GM18870 (cell line): ENCODE data around the gene SERPINB1.
"Not testable (repeated sequence)": the region's sequence is repeated elsewhere in the genome, so short reads cannot be mapped to it uniquely, and the experiment has no call there.

Source experiments
- ATAC-seq: cut with Tn5 transposase; IDR thresholded peaks from one replicate; pipeline ENCODE4 v1.9.1; 2021; ENCODE audit warnings: moderate library complexity; ENCODE audit not compliant: unreplicated experiment

Gene SERPINB1

GRCh38 chr6:2819115-2819514, 22.5 kb downstream of the SERPINB1 start:
- ATAC-seq, result no peak

- ATAC-seq, result no peak
Observed at GRCh38 chr6:2818593-2818992, 23.1 kb downstream of the SERPINB1 start.

- no peak for ATAC-seq
Observed at GRCh38 chr6:2817903-2818443, 23.7 kb downstream of the SERPINB1 start.

- ATAC-seq, result no peak
Observed at GRCh38 chr6:2816158-2816557, 25.5 kb downstream of the SERPINB1 start.

GRCh38 chr6:2812695-2813094, 29.0 kb downstream of the SERPINB1 start:
- ATAC-seq, result no peak

- no peak for ATAC-seq
Observed at GRCh38 chr6:2810092-2810671, 31.5 kb downstream of the SERPINB1 start.

GRCh38 chr6:2809015-2809414, 32.6 kb downstream of the SERPINB1 start:
- ATAC-seq, result no peak

- no peak for ATAC-seq
Observed at GRCh38 chr6:2807342-2808090, 34.1 kb downstream of the SERPINB1 start.

- ATAC-seq, result no peak
Observed at GRCh38 chr6:2806644-2807043, 35.0 kb downstream of the SERPINB1 start.

- no peak for ATAC-seq
Observed at GRCh38 chr6:2805031-2805430, 36.6 kb downstream of the SERPINB1 start.

- no peak for ATAC-seq
Observed at GRCh38 chr6:2804516-2804915, 37.1 kb downstream of the SERPINB1 start.

GRCh38 chr6:2803731-2804429, 37.8 kb downstream of the SERPINB1 start:
- ATAC-seq, result no peak

GRCh38 chr6:2802521-2803060, 39.1 kb downstream of the SERPINB1 start:
- no peak for ATAC-seq

- ATAC-seq, result not testable (repeated sequence)
Observed at GRCh38 chr6:2801687-2802086, 40.0 kb downstream of the SERPINB1 start.

GRCh38 chr6:2800552-2801316, 40.9 kb downstream of the SERPINB1 start:
- ATAC-seq, result no peak

GRCh38 chr6:2799936-2800527, 41.6 kb downstream of the SERPINB1 start:
- no peak for ATAC-seq

GRCh38 chr6:2798586-2799134, 43.0 kb downstream of the SERPINB1 start:
- no peak for ATAC-seq

- ATAC-seq, result no peak
Observed at GRCh38 chr6:2797564-2798031, 44.1 kb downstream of the SERPINB1 start.

GRCh38 chr6:2796861-2797260, 44.8 kb downstream of the SERPINB1 start:
- ATAC-seq, result no peak

GRCh38 chr6:2795956-2796355, 45.7 kb downstream of the SERPINB1 start:
- ATAC-seq, result no peak
